Right forelimb (tissue), 1 donor: ENCODE measurements around the gene IKZF2.

ENCODE experiments used
- DNase-seq: peaks from one replicate; pipeline ENCODE4 v3.0.0-alpha.2; 2018

The IKZF2 gene

DNA sequence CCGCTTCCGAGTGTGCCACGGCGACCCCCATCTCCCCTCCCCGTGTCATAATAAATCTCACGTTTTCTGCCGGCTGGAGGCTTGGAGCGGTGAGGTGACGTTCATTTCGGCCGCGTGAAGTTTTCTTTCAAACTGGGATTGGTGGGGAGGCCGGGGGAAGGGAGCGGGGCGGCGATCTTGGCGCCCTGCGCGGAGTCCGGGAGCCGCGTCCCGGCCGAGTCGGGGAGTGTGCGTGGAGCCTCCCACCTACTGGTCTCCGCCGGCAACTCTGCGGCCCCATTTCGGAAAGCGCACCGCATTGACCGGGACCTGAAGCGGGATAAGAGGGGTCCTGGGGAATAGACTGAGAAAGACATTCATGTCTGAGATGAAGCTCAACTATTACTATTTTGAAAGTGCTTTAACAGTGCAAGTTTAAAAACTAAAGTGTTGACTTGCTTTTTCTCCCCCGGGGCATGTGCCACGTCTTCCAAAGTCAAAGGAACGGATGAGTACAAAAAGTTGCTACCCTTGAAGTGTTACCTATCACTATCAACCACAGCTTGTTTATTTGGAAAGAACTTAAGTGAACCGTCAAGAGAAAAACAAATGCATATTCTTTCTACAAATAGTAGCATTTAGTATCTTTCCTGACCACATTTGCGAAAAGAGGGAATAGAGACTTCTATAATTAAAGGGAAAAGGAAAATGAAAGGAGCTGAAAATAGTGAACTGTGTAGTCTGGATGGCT, 818 bp upstream of the IKZF2 start:
- DNase-seq: peak; percentile 80

- DNase-seq: peak; percentile 49
Measured at GRCh38 chr2:213150315-213151097, 906 bp downstream of the IKZF2 start.

DNA sequence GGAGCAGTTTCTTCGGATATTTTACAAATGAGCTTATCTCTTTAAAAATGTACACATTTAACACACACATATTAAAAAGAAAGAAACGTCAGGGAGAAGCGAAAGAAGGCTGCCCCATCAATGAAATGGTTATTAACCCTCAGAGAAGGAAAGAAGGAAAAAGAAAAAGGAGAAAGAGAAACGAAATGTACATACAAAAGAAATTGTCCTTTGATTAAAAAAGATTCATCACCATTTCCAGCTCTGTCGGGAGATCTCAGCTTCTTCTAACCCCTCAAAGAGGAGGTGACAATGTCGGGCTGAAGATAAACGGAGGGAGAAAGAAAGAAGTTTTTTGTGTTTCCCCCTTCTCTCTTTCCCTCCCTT, 1.5 kb downstream of the IKZF2 start:
- DNase-seq: no peak

DNA sequence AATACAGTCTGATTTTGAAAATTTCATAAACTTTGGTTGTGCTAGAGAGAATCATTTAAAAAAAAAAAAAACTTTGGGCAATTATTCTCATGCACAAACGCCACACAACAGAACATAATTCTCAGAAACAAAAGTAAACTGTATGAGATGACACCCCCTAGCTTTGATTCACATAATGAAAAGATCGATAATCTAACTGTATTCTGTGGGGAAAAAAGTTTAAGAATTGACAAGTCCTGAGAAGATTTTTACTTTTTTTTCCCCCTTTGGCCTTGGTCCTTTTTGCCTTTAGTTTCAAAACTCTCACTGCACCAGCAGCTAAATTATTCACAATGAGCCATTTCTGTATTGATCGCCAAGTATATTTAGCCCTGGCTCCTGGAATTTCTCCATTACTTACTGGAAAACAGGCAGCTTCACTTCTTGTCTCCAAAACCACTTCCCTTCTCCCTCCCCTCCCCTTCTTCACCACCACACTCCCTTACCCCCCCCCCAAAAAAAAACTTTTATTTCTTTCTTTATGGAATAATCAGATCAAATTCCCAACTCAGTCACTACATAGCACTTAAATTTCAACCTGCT, 2.0 kb downstream of the IKZF2 start:
- DNase-seq: no peak

DNA sequence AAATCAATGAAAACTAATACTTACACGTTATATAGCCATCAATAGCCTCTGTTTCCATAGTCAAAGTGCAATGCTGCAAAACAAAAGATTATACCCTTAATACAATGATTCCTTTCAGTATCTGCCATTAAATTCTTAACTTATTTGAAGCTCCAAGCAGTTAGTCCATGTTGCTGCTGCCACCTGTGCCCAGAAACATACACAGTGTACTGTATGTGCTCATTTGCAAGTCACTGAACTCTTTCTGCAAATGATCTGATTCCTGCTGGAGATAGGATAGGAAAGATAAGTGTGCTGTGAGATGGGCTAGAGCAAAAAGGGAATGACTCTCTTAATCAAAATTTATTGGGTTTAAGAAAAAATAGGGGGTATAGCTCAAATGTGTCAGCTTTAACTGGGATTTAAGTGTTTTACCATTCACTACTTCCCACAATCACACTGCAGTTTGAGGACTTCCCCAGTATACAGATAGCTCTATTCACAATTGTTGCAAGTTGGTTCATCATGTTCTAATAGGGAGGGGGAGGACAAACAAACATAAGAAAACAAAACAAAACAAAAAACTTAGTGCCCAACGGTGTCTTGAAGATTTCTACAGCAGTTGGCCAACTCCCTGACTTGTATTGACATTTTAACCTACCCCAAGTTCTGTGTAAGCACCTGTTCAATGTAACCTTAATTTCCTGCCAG, 2.7 kb downstream of the IKZF2 start:
- DNase-seq: no peak

DNA sequence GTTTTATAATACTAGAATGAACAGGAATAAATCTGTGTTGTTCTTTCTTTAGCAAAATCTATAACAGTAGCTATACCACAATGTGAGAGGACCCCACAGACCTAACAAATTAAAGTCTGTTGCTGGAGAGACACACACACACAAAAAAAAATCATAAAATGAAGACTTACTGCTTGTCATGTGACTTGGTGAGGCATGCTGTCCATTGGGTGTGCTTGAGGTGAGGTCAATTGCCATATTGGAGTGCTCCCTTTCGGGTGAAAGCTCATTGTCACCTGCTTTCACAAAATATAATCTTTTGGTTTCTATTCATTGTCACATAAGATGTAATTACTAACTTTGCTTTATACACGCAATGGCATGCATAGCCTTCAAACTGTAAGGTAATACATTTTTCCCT, 3.9 kb downstream of the IKZF2 start:
- DNase-seq: no peak

DNA sequence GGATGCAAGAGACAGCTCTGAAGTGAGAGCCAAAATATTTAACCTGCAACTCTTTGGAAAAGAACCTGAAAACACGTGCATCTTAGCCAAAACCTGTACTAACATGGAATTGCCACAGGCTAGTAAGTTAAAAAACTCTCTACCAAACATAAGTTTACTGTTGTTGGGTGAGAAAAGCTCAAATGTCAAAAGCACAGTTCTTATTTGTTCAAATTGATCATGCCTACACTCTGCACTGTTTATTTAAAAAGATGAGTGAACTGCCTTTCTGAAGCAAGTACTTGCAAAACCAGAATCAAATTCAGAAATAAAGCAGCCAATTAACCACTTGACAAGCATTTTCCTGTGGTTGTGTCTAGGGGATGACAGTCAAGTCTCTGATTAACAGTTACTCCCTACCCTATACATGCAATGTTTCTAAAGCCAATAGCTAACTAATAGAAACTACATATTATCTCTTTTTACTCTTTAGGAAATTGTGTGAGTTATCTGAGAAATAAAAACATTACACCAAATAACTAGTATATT, 5.6 kb downstream of the IKZF2 start:
- DNase-seq: no peak

DNA sequence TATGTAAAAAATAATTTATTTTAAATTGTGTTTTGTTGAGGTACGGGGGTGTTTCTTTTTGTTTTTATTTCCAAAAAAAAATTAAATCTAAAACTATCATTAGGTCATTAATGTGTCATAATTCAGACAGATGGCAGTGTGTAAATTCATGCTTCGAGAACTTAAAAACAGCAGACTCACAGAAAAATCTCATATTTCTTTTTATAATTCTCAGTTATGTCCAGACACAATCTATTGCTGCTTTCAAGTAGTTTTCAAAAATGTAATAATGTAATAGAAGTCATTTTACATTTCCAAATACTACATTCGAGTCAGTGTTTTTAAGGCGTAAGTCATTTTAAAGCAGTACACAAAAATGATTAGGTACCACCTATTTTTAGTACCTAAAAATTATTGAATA, 14.3 kb downstream of the IKZF2 start:
- no peak for DNase-seq

GRCh38 chr2:213129311-213129710, 22.1 kb downstream of the IKZF2 start:
- no peak for DNase-seq

DNA sequence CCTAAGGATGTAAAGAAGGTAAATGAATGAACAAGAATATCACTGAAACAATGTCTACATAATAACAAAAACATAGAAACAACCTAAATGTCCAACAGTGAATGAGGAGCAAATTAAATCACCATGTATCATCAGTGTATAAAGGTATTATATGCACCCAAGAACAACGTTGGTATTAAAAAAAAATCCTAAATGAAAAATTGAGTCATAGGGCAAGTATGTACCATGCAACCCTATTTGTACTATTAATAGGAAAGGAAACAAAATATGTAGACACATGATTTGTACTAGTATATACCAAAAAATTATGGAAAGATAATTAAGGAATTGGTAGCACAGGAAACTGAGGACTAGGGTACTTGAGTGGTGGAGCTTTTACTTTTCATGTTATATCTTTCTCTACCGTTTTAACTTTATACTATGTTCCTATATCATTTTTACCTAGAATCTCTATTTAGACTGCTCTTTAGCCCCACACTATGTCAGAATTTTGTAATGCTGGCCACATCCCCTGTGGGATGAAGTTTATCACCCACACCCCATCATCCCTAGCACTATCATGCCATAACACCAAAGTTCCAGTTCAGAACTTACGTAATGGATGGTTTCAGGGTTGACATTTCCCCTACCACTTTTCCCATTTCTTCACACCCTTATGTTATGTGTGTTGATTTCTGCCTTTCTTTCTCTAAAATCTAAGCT, 25.6 kb downstream of the IKZF2 start:
- no peak for DNase-seq

GRCh38 chr2:213122725-213123124, 28.7 kb downstream of the IKZF2 start:
- no peak for DNase-seq

- no peak for DNase-seq
Measured at GRCh38 chr2:213121690-213122089, 29.7 kb downstream of the IKZF2 start.

DNA sequence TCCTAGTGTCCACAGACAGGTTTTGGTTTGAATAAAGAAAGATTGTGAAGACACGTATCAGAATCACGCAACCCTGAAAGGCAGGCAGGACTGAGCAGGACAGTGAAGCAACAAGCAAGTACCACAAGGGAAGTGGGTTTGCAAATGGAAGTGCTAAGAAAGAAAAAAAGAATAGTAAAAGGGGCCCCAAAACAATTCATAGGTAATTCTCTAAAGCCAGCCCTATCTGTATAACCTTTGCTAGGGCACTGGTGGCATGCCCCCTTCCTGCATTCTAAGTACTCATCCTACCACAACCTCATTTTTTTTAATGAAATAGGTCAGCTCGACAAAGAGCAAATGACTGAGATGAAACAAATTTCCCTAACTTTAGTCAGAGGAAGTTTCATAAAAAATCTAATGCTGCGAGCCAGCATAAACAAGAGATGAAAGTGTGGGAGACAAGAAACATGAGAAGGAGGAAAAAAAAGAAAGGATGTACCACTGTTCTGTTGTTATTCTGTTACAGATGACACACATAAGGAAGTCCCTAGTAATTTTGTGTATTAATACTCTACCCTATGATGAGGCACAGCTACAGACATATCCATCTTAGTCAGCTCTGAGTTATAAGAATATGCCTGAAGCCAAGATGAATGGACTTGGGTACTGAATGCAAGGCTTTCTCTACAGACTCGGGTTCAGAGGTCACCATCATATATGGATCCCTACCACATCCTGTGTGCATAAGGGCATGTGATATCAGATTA, 32.2 kb downstream of the IKZF2 start:
- no peak for DNase-seq

GRCh38 chr2:213108308-213108707, 43.1 kb downstream of the IKZF2 start:
- DNase-seq: no peak

DNA sequence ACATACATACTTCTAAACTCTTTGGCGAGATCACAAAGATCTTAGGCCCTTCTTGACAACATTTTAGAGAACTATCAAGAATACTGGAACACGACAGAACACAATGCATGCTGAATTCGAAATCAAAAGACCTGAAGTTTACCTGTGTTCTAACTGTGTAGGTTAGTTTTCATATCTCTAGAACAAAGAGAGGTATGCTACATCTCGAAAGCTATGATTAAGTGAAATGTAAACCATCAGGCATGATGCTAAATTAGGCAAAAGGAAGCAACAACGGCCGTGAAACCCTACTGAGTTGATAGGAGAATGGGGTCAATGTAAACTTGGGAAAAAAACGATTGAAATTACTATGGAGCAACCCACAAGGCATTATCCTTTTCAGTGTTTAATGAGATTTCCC, 43.7 kb downstream of the IKZF2 start:
- DNase-seq: no peak

DNA sequence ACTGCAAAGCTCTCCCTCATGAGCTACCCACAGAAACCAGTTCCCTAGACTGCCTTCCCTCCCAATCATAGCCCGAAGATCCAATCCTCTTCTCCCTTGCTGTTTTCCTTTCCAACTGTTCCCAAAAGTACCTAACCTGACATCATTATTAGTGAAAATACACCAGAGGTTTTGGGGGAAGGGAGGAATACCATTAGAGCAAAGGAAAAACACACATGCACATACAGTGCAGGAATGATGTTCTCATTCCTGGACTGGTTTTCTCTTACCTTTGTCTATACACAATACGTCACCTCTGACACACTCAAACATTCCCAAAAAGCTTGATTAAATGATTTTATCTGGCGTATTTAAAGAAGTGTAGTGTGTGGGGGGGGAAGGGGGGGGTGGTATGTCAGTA, 46.2 kb downstream of the IKZF2 start:
- no peak for DNase-seq

DNA sequence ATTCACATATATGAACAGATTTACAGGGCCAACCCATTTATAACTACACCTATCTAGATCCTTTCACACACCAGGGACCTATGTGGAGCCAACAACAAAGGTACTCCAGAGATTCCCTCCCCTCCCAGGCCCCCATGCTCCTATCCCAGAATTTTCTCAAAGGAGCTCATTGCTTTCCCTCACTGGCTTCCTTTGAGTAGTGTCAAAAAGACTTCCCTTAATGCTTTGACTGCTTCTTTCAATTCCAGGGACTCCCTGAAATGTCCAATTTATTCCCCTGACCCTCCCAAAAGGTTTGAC, 46.6 kb downstream of the IKZF2 start:
- DNase-seq: no peak

- DNase-seq: no peak
Measured at GRCh38 chr2:213104092-213104902, 47.1 kb downstream of the IKZF2 start.

- no peak for DNase-seq
Measured at GRCh38 chr2:213101692-213102460, 49.5 kb downstream of the IKZF2 start.

- no peak for DNase-seq
Measured at GRCh38 chr2:213101109-213101508, 50.3 kb downstream of the IKZF2 start.
